Stimulated activated CD8-positive, alpha-beta memory T cell treated with anti-CD3 and anti-CD28 coated beads, Interleukin-12 subunit alpha, Interleukin-12 subunit beta, amount 100 ng/mL, for 24 hours (primary cell): ENCODE data around the gene AP2A2.

Source experiments
- DNase-seq: peaks from one replicate; pipeline ENCODE4 v3.0.0-alpha.2; 2020; ENCODE audit errors: extremely low read depth

The AP2A2 gene

DNA sequence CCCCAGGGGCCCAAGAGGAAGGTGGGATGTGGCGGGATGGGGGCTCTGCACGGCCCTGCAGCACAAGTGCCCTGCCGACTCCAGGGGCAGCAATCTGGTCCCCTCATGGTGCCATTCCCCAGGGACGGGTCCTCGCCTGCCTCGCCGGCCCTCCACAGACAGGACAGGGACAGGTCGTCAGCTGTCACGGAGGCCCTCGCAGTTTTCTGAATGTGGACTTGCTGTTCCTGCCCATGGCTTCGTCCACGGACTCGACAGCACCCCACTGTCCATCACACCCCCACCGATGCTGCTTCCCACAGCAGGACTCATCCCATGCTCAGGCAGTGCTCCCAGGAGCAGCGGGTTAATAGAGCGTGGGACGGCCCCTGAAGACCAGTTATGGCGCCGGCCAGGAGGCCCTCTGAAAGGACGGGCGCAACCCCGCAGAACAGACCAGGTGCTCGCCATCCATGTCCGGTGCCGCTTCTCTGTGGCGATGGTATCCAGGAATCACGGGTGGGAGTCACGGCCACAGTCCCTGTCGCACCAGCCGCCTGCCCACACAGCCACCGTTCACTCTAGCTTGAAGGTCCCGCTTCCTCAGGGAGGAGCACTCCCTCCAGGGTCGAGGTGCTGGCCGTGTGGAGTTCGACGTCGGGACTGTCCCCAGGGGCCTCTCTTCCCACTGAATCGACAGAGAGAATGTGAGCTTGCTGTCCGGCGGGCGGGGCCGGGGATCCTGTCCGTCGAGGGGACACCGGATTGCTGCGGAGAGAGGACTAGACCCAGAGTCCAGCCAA is 130.5 kb downstream of the AP2A2 start:
- no peak for DNase-seq

DNA sequence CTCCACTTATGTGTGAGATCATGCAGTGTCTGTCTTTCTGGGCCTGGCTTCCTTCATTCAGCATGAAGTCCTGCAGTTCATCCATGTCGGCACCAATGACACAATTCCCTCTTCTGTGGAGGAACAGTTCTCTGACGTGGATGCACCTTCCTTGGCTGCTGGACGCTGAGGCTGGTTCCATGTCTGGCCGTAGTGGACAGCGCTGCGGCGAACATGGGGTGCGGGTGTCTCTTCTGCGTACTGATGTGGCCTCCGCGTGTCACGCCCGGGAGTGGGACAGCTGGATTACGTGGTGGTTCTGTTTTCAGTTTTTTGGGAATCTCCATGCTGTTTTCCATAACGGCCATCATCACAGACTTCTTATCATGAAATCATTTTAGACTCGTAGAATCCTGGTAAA is 132.1 kb downstream of the AP2A2 start:
- DNase-seq, result no peak

DNA sequence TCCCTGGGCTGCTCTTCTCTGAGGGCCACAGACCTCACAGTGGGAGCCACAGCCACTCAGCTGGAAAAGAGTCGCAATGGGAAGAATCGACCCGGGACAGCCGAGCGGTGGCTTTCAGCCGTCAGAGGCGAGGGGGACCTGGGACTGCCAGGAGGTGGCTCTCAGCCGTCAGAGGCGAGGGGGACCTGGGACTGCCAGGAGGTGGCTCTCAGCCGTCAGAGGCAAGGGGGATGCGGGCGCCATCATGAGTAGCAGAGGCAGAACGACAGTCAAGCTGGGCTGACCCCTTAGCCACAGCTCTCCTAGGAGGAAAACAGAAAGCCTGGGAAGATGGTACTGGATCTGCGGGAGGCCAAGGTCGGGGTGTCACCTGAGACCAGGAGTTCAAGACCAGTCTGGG is 134.1 kb downstream of the AP2A2 start:
- no peak for DNase-seq

DNA sequence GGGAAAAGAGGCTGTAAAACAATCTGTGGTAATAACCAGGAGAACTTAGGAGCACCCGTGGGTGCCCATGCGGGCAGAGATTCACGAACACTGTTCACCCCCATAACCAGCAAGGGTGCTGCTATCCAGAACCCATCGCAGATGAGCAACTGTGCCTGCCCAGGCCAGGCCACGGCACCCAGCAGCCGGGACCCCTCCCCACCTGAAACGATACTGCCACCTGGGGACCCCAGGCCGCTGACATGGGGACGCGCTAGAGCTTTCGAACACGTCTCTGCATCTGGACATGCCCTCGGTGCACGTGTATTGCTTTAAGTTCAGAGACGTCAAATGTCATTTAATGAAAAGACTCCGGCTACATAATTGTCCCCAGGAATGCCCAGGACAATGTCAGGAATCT is 134.7 kb downstream of the AP2A2 start:
- no peak for DNase-seq

DNA sequence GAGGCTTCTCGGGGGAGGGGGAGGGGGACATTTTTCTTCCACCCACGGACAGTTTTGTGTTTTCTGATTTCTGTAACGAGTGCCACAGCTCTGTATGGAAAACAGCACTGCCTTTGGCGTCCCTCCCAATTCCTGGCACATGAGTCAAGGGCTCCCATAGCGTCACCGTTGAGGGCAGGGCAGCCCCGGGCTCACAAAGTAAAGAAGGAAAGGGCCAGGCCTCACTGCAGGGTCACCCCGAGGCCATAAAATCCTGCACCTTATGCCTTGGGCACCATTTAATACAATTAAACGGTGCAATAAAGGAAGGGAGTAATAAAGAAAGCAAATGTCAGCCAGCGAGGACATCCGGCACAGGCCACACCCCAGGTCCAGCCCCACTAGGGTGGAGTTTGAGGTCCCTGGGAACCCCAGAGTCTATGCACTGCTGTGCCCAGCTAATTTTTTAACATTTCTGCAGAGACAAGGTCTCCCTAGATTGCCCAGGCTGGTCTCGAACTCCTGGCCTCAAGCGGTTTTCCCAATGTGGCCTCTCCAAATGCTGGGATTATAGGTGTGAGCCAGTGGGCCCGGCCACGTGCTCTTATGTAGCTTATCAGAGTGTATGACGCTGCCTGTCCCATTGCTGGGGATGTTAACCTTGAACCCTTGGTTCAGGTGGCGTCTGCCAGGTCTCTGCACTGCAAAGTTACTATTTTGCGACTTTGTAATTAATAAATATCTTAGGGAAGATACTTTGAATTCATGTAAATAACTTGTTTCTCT is 135.4 kb downstream of the AP2A2 start:
- no peak for DNase-seq
